ENCODE measurements around the gene CFDP1.

CFDP1 gene

DNA sequence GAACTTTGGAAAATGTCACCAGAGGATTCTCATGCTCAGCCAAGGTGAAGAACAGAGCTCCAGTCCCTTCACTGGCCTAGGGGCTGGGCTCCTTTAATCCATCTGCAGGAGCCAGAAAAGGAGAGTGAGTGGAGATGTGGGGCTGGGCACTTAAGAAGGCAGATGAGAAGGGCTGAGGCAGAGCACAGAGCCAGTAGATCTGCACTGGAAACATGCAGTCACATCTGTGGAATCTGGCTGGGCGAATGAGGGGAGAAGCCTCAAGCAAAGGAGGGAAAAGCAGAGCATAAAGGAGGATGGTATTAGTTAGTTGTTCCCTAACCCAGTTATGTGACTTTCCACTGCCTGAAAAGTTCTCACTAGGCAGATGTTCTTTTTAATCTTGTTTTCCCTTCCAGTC lies 131.5 kb downstream of the CFDP1 start:
- Histone ChIP-seq H3K27ac (ENCODE audit: insufficient read depth, low read length, poor library complexity, severe bottlenecking) (no peak overlapping the region), H3K4me3 (ENCODE audit: insufficient read depth, low read depth, low read length, poor library complexity, severe bottlenecking) (no peak overlapping the region), H3K4me1 (ENCODE audit: control insufficient read depth, insufficient read depth, low read length, poor library complexity, severe bottlenecking) (peaks cover 10% of the 10 kb centered on the region), H3K9me3 (ENCODE audit: control insufficient read depth, low read length) (no peaks in the 10 kb centered on the region), H3K36me3 (ENCODE audit: control insufficient read depth, insufficient read depth, low read length) (peaks cover 20% of the 10 kb centered on the region), H3K27me3 (replicated peaks; ENCODE audit: control insufficient read depth, insufficient read depth, low read length, poor library complexity, severe bottlenecking) (no peaks in the 10 kb centered on the region)
- DNase-seq: no peak

DNA sequence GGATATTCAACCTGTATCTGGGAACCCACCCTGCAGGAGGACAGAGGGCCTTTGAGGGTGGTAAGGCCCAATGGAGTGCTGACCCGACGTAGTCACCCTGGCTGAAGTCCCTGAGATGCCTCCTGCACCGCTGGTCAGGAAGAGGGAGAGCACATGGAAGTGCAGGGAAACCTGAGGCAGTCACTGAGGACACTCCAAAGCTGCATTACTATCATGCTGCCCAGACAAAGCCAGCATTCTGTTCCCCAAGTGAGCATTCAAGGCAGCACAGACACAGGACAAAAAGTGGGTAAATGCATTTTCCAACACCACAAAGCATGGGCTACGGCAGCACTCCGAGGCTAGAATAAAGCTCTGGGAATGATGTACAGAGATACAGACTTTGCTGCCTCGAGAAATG lies 135.0 kb downstream of the CFDP1 start:
- Histone ChIP-seq H3K27me3 (replicated peaks; ENCODE audit: control insufficient read depth, insufficient read depth, low read length, poor library complexity, severe bottlenecking) (no peaks in the 10 kb centered on the region), H3K4me3 (ENCODE audit: insufficient read depth, low read depth, low read length, poor library complexity, severe bottlenecking) (no peak overlapping the region), H3K36me3 (ENCODE audit: control insufficient read depth, insufficient read depth, low read length) (peaks cover 32% of the 10 kb centered on the region), H3K9me3 (ENCODE audit: control insufficient read depth, low read length) (no peaks in the 10 kb centered on the region), H3K27ac (ENCODE audit: insufficient read depth, low read length, poor library complexity, severe bottlenecking) (no peak overlapping the region), H3K4me1 (ENCODE audit: control insufficient read depth, insufficient read depth, low read length, poor library complexity, severe bottlenecking) (no peaks in the 10 kb centered on the region)
- DNase-seq: no peak

DNA sequence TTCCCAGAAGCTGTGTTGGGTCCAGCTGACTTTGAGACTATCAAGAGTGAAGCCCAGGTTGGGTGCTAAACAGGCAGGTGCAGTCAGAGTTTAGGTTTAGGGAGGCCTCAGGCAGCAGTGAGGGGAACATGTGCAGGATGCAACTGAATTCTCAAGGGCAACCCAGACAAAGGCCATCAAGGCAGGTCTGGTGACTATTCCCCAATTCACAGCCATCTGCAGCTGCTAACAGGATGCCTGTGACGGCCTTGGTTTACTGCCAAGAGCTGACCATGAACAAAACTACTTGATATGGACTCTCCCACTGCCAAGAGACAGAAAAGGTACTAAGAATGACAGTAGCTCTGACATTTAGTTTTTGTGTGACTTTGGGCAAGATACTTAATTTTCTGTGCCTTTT lies 136.7 kb downstream of the CFDP1 start:
- Histone ChIP-seq H3K4me3 (ENCODE audit: insufficient read depth, low read depth, low read length, poor library complexity, severe bottlenecking) (no peak overlapping the region), H3K27ac (ENCODE audit: insufficient read depth, low read length, poor library complexity, severe bottlenecking) (no peak overlapping the region), H3K36me3 (ENCODE audit: control insufficient read depth, insufficient read depth, low read length) (peaks cover 40% of the 10 kb centered on the region), H3K9me3 (ENCODE audit: control insufficient read depth, low read length) (no peaks in the 10 kb centered on the region), H3K4me1 (ENCODE audit: control insufficient read depth, insufficient read depth, low read length, poor library complexity, severe bottlenecking) (no peaks in the 10 kb centered on the region), H3K27me3 (replicated peaks; ENCODE audit: control insufficient read depth, insufficient read depth, low read length, poor library complexity, severe bottlenecking) (no peaks in the 10 kb centered on the region)
- DNase-seq: no peak

- Histone ChIP-seq H3K4me3 (ENCODE audit: insufficient read depth, low read depth, low read length, poor library complexity, severe bottlenecking) (no peak overlapping the region), H3K27ac (ENCODE audit: insufficient read depth, low read length, poor library complexity, severe bottlenecking) (no peak overlapping the region), H3K4me1 (ENCODE audit: control insufficient read depth, insufficient read depth, low read length, poor library complexity, severe bottlenecking) (no peaks in the 10 kb centered on the region), H3K36me3 (ENCODE audit: control insufficient read depth, insufficient read depth, low read length) (peaks cover 39% of the 10 kb centered on the region), H3K27me3 (replicated peaks; ENCODE audit: control insufficient read depth, insufficient read depth, low read length, poor library complexity, severe bottlenecking) (no peaks in the 10 kb centered on the region), H3K9me3 (ENCODE audit: control insufficient read depth, low read length) (no peaks in the 10 kb centered on the region)
- DNase-seq: no peak
Measured at GRCh38 chr16:75294773-75295459, 138.4 kb downstream of the CFDP1 start.

- Histone ChIP-seq H3K27ac (ENCODE audit: insufficient read depth, low read length, poor library complexity, severe bottlenecking) (no peak overlapping the region), H3K4me1 (ENCODE audit: control insufficient read depth, insufficient read depth, low read length, poor library complexity, severe bottlenecking) (peaks cover 5% of the 10 kb centered on the region), H3K9me3 (ENCODE audit: control insufficient read depth, low read length) (no peaks in the 10 kb centered on the region), H3K36me3 (ENCODE audit: control insufficient read depth, insufficient read depth, low read length) (peaks cover 33% of the 10 kb centered on the region), H3K27me3 (replicated peaks; ENCODE audit: control insufficient read depth, insufficient read depth, low read length, poor library complexity, severe bottlenecking) (no peaks in the 10 kb centered on the region), H3K4me3 (ENCODE audit: insufficient read depth, low read depth, low read length, poor library complexity, severe bottlenecking) (no peak overlapping the region)
- DNase-seq: no peak
Measured at GRCh38 chr16:75293772-75294171, 139.5 kb downstream of the CFDP1 start.

- no peaks in the 10 kb centered on the region for H3K9me3 ChIP-seq (ENCODE audit: control insufficient read depth, low read length)
- H3K27ac ChIP-seq (ENCODE audit: insufficient read depth, low read length, poor library complexity, severe bottlenecking): no peak overlapping the region
- no peak for DNase-seq
- peaks cover 33% of the 10 kb centered on the region for H3K36me3 ChIP-seq (ENCODE audit: control insufficient read depth, insufficient read depth, low read length)
- H3K4me1 ChIP-seq (ENCODE audit: control insufficient read depth, insufficient read depth, low read length, poor library complexity, severe bottlenecking): peaks cover 10% of the 10 kb centered on the region
- H3K27me3 ChIP-seq (replicated peaks; ENCODE audit: control insufficient read depth, insufficient read depth, low read length, poor library complexity, severe bottlenecking): no peaks in the 10 kb centered on the region
- H3K4me3 ChIP-seq (ENCODE audit: insufficient read depth, low read depth, low read length, poor library complexity, severe bottlenecking): no peak overlapping the region
Measured at GRCh38 chr16:75293173-75293572, 140.1 kb downstream of the CFDP1 start.

- Histone ChIP-seq H3K27me3 (replicated peaks; ENCODE audit: control insufficient read depth, insufficient read depth, low read length, poor library complexity, severe bottlenecking) (no peaks in the 10 kb centered on the region), H3K4me1 (ENCODE audit: control insufficient read depth, insufficient read depth, low read length, poor library complexity, severe bottlenecking) (peaks cover 12% of the 10 kb centered on the region), H3K4me3 (ENCODE audit: insufficient read depth, low read depth, low read length, poor library complexity, severe bottlenecking) (no peak overlapping the region), H3K27ac (ENCODE audit: insufficient read depth, low read length, poor library complexity, severe bottlenecking) (no peak overlapping the region), H3K9me3 (ENCODE audit: control insufficient read depth, low read length) (no peaks in the 10 kb centered on the region), H3K36me3 (ENCODE audit: control insufficient read depth, insufficient read depth, low read length) (peaks cover 30% of the 10 kb centered on the region)
- DNase-seq: no peak
Measured at GRCh38 chr16:75292691-75293090, 140.6 kb downstream of the CFDP1 start.

- H3K4me3 ChIP-seq (ENCODE audit: insufficient read depth, low read depth, low read length, poor library complexity, severe bottlenecking): no peak overlapping the region
- no peaks in the 10 kb centered on the region for H3K27me3 ChIP-seq (replicated peaks; ENCODE audit: control insufficient read depth, insufficient read depth, low read length, poor library complexity, severe bottlenecking)
- peaks cover 18% of the 10 kb centered on the region for H3K36me3 ChIP-seq (ENCODE audit: control insufficient read depth, insufficient read depth, low read length)
- H3K9me3 ChIP-seq (ENCODE audit: control insufficient read depth, low read length): no peaks in the 10 kb centered on the region
- DNase-seq: no peak
- H3K4me1 ChIP-seq (ENCODE audit: control insufficient read depth, insufficient read depth, low read length, poor library complexity, severe bottlenecking): peaks cover 12% of the 10 kb centered on the region
- H3K27ac ChIP-seq (ENCODE audit: insufficient read depth, low read length, poor library complexity, severe bottlenecking): no peak overlapping the region
Measured at GRCh38 chr16:75289189-75289588, 144.1 kb downstream of the CFDP1 start.

- no peak overlapping the region for H3K27ac ChIP-seq (ENCODE audit: insufficient read depth, low read length, poor library complexity, severe bottlenecking)
- H3K27me3 ChIP-seq (replicated peaks; ENCODE audit: control insufficient read depth, insufficient read depth, low read length, poor library complexity, severe bottlenecking): no peaks in the 10 kb centered on the region
- H3K36me3 ChIP-seq (ENCODE audit: control insufficient read depth, insufficient read depth, low read length): peaks cover 12% of the 10 kb centered on the region
- no peak overlapping the region for H3K4me3 ChIP-seq (ENCODE audit: insufficient read depth, low read depth, low read length, poor library complexity, severe bottlenecking)
- no peaks in the 10 kb centered on the region for H3K9me3 ChIP-seq (ENCODE audit: control insufficient read depth, low read length)
- peak; percentile 37 to 54 (median 52) for DNase-seq
- H3K4me1 ChIP-seq (ENCODE audit: control insufficient read depth, insufficient read depth, low read length, poor library complexity, severe bottlenecking): peaks cover 12% of the 10 kb centered on the region
Measured at GRCh38 chr16:75288596-75289120, 144.6 kb downstream of the CFDP1 start.

- Histone ChIP-seq H3K4me3 (ENCODE audit: insufficient read depth, low read depth, low read length, poor library complexity, severe bottlenecking) (no peak overlapping the region), H3K27ac (ENCODE audit: insufficient read depth, low read length, poor library complexity, severe bottlenecking) (no peak overlapping the region), H3K4me1 (ENCODE audit: control insufficient read depth, insufficient read depth, low read length, poor library complexity, severe bottlenecking) (peaks cover 12% of the 10 kb centered on the region), H3K36me3 (ENCODE audit: control insufficient read depth, insufficient read depth, low read length) (peaks cover 10% of the 10 kb centered on the region), H3K9me3 (ENCODE audit: control insufficient read depth, low read length) (no peaks in the 10 kb centered on the region), H3K27me3 (replicated peaks; ENCODE audit: control insufficient read depth, insufficient read depth, low read length, poor library complexity, severe bottlenecking) (no peaks in the 10 kb centered on the region)
- DNase-seq: no peak
Measured at GRCh38 chr16:75288181-75288580, 145.1 kb downstream of the CFDP1 start.
